ENCODE data around the gene CENPN. TPM values are rescaled to one million over a fixed set of nuclear protein-coding genes. Genes with fewer than 3 reads are reported as not detected.

CENPN gene
- total and polyA plus RNA-seq, 5 donors from 2014 or later, result 3.4 to 13.5 (median 7.5) TPM

DNA sequence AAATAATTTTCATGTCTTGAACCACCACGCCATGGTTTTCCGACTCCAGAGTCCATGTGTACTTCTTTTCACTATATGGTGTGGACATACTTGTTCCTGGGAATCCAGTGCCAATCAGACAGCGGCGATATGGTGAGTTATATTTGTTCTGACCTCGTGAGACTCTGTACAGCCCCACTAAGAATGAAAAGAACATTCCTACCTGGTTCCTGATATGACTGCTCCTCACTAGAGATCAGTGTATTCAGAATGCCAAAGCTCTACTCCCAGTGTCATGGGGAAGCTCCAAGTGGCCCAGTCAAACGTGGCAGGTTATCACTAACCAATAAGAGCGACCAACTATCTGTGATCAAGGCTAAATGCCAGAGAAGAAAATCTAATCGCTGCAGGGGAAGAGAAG, 64.0 kb downstream of the CENPN start:
- H3K27me3 ChIP-seq (ENCODE audit: control insufficient read depth, insufficient read depth, low read length), result peaks cover 2% of the 10 kb centered on the region
- H3K4me1 ChIP-seq (ENCODE audit: control insufficient read depth, insufficient read depth, low read length, poor library complexity, severe bottlenecking), result no peaks in the 10 kb centered on the region
- Mint-ChIP-seq H3K27me3 (peaks cover 19% of the 10 kb centered on the region), H3K27ac (no peak overlapping the region), H3K9me3 (no peaks in the 10 kb centered on the region), H3K4me3 (no peak overlapping the region), H3K36me3 (no peaks in the 10 kb centered on the region), H3K4me1 (peaks cover 0 to 10% (median under 1%) of the 10 kb centered on the region in 4 donors)
- DNase-seq (no peak), ATAC-seq (ENCODE audit: low read depth in 2 of 2) (no peak)
- no peak overlapping the region for H3K4me3 ChIP-seq (ENCODE audit: low read depth, low read length)
- no peak overlapping the region for H3K27ac ChIP-seq (ENCODE audit: insufficient read depth, low read length, poor library complexity, severe bottlenecking)
- H3K9me3 ChIP-seq (ENCODE audit: control insufficient read depth in 2 of 2, low read length in 2 of 2), result no peaks in the 10 kb centered on the region
- no peaks in the 10 kb centered on the region for H3K36me3 ChIP-seq (ENCODE audit: control insufficient read depth, insufficient read depth, low read length)

- Mint-ChIP-seq H3K9me3 (no peaks in the 10 kb centered on the region), H3K27me3 (peaks cover 19% of the 10 kb centered on the region), H3K36me3 (no peaks in the 10 kb centered on the region), H3K4me3 (no peak overlapping the region), H3K4me1 (peaks cover 0 to 5% (median under 1%) of the 10 kb centered on the region in 4 donors), H3K27ac (no peak overlapping the region)
- peaks cover 2% of the 10 kb centered on the region for H3K27me3 ChIP-seq (ENCODE audit: control insufficient read depth, insufficient read depth, low read length)
- no peaks in the 10 kb centered on the region for H3K36me3 ChIP-seq (ENCODE audit: control insufficient read depth, insufficient read depth, low read length)
- no peak for ATAC-seq (ENCODE audit: low read depth in 2 of 2)
- no peak overlapping the region for H3K27ac ChIP-seq (ENCODE audit: insufficient read depth, low read length, poor library complexity, severe bottlenecking)
- H3K4me3 ChIP-seq (ENCODE audit: low read depth, low read length), result no peak overlapping the region
- peaks cover 4% of the 10 kb centered on the region for H3K4me1 ChIP-seq (ENCODE audit: control insufficient read depth, insufficient read depth, low read length, poor library complexity, severe bottlenecking)
- DNase-seq, result peak in 1 of 3 donors; percentile 20
- H3K9me3 ChIP-seq (ENCODE audit: control insufficient read depth in 2 of 2, low read length in 2 of 2), result no peaks in the 10 kb centered on the region
These were observed 64.8 kb downstream of the CENPN start for GRCh38 chr16:81071805-81072204.

GRCh38 chr16:81073560-81074330, 66.7 kb downstream of the CENPN start:
- no peak for ATAC-seq (ENCODE audit: low read depth in 2 of 2)
- peaks cover 15% of the 10 kb centered on the region for H3K27me3 Mint-ChIP-seq

DNA sequence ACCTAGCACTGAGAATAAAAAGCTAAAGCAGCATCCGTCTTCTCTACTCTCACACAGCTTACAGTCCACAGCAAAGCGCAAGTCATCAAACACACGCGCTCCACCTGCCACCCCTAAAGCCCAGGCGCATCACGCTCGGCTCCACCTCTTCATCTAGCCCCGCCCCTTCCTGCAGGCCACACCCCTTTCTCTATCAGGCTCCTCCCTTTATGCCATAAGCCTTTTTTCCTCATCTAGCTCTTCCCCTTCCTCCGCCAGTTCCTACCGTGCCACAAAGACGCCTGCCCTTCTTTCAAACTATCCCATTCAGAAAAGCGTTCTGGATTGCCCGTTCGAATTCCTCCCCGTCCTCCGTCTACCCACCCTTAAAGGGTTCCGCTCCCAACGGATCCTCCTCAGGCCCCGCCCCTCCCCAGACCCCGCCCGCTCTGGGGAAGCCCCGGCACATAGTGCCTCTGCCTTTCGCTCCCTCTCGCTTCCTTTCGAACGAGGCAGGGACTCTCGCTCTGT, 69.6 kb downstream of the CENPN start:
- peak overlapping the region; percentile 95 for H3K4me3 ChIP-seq (ENCODE audit: low read depth, low read length)
- Mint-ChIP-seq H3K36me3 (no peaks in the 10 kb centered on the region), H3K9me3 (no peaks in the 10 kb centered on the region), H3K27me3 (peaks cover 14% of the 10 kb centered on the region), H3K4me1 (peaks cover 0 to 6% (median 0%) of the 10 kb centered on the region in 4 donors), H3K27ac (no peak overlapping the region), H3K4me3 (no peak overlapping the region)
- DNase-seq, result peak; percentile 86 to 95 (median 92)
- peak overlapping the region; percentile 97 for H3K27ac ChIP-seq (ENCODE audit: insufficient read depth, low read length, poor library complexity, severe bottlenecking)
- no peaks in the 10 kb centered on the region for H3K36me3 ChIP-seq (ENCODE audit: control insufficient read depth, insufficient read depth, low read length)
- H3K4me1 ChIP-seq (ENCODE audit: control insufficient read depth, insufficient read depth, low read length, poor library complexity, severe bottlenecking), result peaks cover 13% of the 10 kb centered on the region
- peaks cover 2% of the 10 kb centered on the region for H3K27me3 ChIP-seq (ENCODE audit: control insufficient read depth, insufficient read depth, low read length)
- no peaks in the 10 kb centered on the region for H3K9me3 ChIP-seq (ENCODE audit: control insufficient read depth in 2 of 2, low read length in 2 of 2)
- ATAC-seq (ENCODE audit: low read depth in 2 of 2), result peak; percentile 80

More at GRCh38 chr16:81073560-81074330, 66.7 kb downstream of the CENPN start:
- Histone ChIP-seq H3K4me1 (ENCODE audit: control insufficient read depth, insufficient read depth, low read length, poor library complexity, severe bottlenecking) (peaks cover 13% of the 10 kb centered on the region), H3K36me3 (ENCODE audit: control insufficient read depth, insufficient read depth, low read length) (no peaks in the 10 kb centered on the region), H3K4me3 (ENCODE audit: low read depth, low read length) (no peak overlapping the region), H3K9me3 (ENCODE audit: control insufficient read depth in 2 of 2, low read length in 2 of 2) (no peaks in the 10 kb centered on the region), H3K27ac (ENCODE audit: insufficient read depth, low read length, poor library complexity, severe bottlenecking) (no peak overlapping the region), H3K27me3 (ENCODE audit: control insufficient read depth, insufficient read depth, low read length) (peaks cover 2% of the 10 kb centered on the region)
- H3K27ac Mint-ChIP-seq, result no peak overlapping the region
- peak overlapping the region in 1 of 4 donors; percentile 1 for H3K4me3 Mint-ChIP-seq
- peak in 1 of 3 donors; percentile 31 for DNase-seq
- no peaks in the 10 kb centered on the region for H3K36me3 Mint-ChIP-seq
- peaks cover 0 to 6% (median 0%) of the 10 kb centered on the region in 4 donors for H3K4me1 Mint-ChIP-seq
- no peaks in the 10 kb centered on the region for H3K9me3 Mint-ChIP-seq

DNA sequence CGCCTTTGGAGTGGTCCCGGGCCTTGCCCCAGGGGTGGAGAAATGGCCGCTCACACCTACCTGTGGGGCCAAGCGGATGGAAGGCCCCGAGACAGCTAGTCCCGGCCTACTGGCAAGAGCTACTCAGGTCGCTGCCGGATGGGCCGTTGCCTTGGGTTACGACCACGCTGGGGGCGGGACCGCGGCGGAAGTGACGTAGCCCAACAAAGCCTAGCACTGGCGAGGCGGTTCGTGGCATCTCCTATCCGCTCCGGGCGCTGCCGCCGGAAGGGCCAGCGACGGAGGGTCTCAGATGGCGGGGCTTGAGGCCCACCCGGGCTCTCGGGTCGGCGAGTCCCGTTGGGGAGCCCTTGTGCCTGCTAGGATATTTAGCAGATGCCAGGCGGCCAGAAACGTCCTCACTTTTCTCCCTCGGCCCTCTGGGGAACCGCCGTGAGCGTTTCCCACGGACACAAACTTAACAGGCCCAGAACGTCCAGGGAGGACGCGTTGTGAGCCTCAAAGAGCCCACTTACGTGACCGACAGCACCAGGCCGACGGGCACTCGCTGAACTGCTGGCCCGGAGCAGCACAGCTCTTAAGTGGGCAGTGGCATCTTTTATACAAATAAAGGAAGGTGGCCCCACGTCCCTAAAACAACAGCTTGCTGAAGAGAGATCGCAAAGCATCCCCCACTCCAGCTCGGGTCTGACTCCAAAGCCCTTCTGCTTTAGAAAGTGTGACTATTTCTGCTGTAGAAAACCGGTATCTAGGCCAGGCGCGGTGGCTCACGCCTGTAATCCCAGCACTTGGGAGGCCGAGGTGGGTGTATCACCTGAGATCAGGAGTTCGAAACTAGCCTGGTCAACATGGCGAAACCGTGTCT, 70.3 kb downstream of the CENPN start, which contains the start of gene C16orf46:
C16orf46 (minus strand) TSS at position 163 of the 865 bp plus-strand sequence. CDS start 13,283 bp downstream, outside the sequence.
- ATAC-seq (ENCODE audit: low read depth in 2 of 2) (peak; percentile 89 to 90), DNase-seq (peak; percentile 94 to 98 (median 98))
- Histone ChIP-seq H3K27ac (ENCODE audit: insufficient read depth, low read length, poor library complexity, severe bottlenecking) (peak within 1 kb of the TSS; percentile 97), H3K36me3 (ENCODE audit: control insufficient read depth, insufficient read depth, low read length) (no peaks in the 10 kb centered on the region), H3K9me3 (ENCODE audit: control insufficient read depth in 2 of 2, low read length in 2 of 2) (no peaks in the 10 kb centered on the region), H3K4me1 (ENCODE audit: control insufficient read depth, insufficient read depth, low read length, poor library complexity, severe bottlenecking) (peaks cover 13% of the 10 kb centered on the region), H3K4me3 (ENCODE audit: low read depth, low read length) (peak within 1 kb of the TSS; percentile 95), H3K27me3 (ENCODE audit: control insufficient read depth, insufficient read depth, low read length) (no peaks in the 10 kb centered on the region)
- Mint-ChIP-seq H3K4me1 (peaks cover 0 to 4% (median 0%) of the 10 kb centered on the region in 4 donors), H3K36me3 (no peaks in the 10 kb centered on the region), H3K4me3 (no peak within 1 kb of the TSS), H3K9me3 (no peaks in the 10 kb centered on the region), H3K27ac (no peak within 1 kb of the TSS), H3K27me3 (peaks cover 10% of the 10 kb centered on the region)

- peaks cover 13% of the 10 kb centered on the region for H3K4me1 ChIP-seq (ENCODE audit: control insufficient read depth, insufficient read depth, low read length, poor library complexity, severe bottlenecking)
- Mint-ChIP-seq H3K27me3 (peaks cover under 1% of the 10 kb centered on the region), H3K4me1 (peaks cover 0 to 4% (median 0%) of the 10 kb centered on the region in 4 donors), H3K9me3 (no peaks in the 10 kb centered on the region), H3K36me3 (no peaks in the 10 kb centered on the region), H3K27ac (no peak overlapping the region), H3K4me3 (peak overlapping the region in 2 of 4 donors; percentile 46 to 82)
- H3K27me3 ChIP-seq (ENCODE audit: control insufficient read depth, insufficient read depth, low read length), result no peaks in the 10 kb centered on the region
- no peak overlapping the region for H3K4me3 ChIP-seq (ENCODE audit: low read depth, low read length)
- H3K36me3 ChIP-seq (ENCODE audit: control insufficient read depth, insufficient read depth, low read length), result no peaks in the 10 kb centered on the region
- DNase-seq (no peak), ATAC-seq (ENCODE audit: low read depth in 2 of 2) (no peak)
- no peaks in the 10 kb centered on the region for H3K9me3 ChIP-seq (ENCODE audit: control insufficient read depth in 2 of 2, low read length in 2 of 2)
- H3K27ac ChIP-seq (ENCODE audit: insufficient read depth, low read length, poor library complexity, severe bottlenecking), result no peak overlapping the region
These were observed 73.2 kb downstream of the CENPN start for GRCh38 chr16:81080233-81080632.

DNA sequence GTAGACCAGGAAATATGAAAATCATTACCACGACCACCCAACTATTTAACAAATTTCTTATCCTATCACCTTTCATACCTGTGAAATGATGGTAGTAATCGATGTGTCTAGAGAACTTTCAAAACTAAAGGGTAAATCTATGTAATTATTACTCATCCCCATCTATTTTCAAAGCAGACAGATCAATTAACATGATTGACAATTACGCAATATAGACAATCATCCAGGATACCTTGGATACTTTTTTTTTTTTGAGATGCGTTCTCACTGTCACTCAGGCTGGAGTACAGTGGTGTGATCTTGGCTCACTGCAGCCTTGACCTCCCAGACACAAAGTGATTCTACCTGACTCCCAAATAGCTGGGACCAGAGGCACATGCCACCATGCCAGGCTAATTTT, 74.0 kb downstream of the CENPN start:
- DNase-seq (no peak), ATAC-seq (ENCODE audit: low read depth in 2 of 2) (no peak)
- Mint-ChIP-seq H3K27ac (no peak overlapping the region), H3K4me3 (no peak overlapping the region), H3K27me3 (no peaks in the 10 kb centered on the region), H3K36me3 (no peaks in the 10 kb centered on the region), H3K9me3 (no peaks in the 10 kb centered on the region), H3K4me1 (peaks cover 0 to 4% (median 0%) of the 10 kb centered on the region in 4 donors)
- H3K27me3 ChIP-seq (ENCODE audit: control insufficient read depth, insufficient read depth, low read length), result no peaks in the 10 kb centered on the region
- no peak overlapping the region for H3K4me3 ChIP-seq (ENCODE audit: low read depth, low read length)
- H3K9me3 ChIP-seq (ENCODE audit: control insufficient read depth in 2 of 2, low read length in 2 of 2), result no peaks in the 10 kb centered on the region
- peaks cover 13% of the 10 kb centered on the region for H3K4me1 ChIP-seq (ENCODE audit: control insufficient read depth, insufficient read depth, low read length, poor library complexity, severe bottlenecking)
- no peaks in the 10 kb centered on the region for H3K36me3 ChIP-seq (ENCODE audit: control insufficient read depth, insufficient read depth, low read length)
- no peak overlapping the region for H3K27ac ChIP-seq (ENCODE audit: insufficient read depth, low read length, poor library complexity, severe bottlenecking)
